Endothelial cell (in vitro differentiated cells): ENCODE results near the gene NTM. TPM values are rescaled to one million over a fixed set of nuclear protein-coding genes. Genes with fewer than 3 reads are reported as not detected.
"Not testable (repeated sequence)": the region's sequence is repeated elsewhere in the genome, so short reads cannot be mapped to it uniquely, and the experiment has no call there.

Experiments used
- DNase-seq: peaks from one replicate; pipeline ENCODE4 v3.0.0; 2021; ENCODE audit warnings: low spot score
- H3K27ac Mint-ChIP-seq: one replicate; pipeline ENCODE4 v1.8.0; 2021; ENCODE audit warnings: mixed read lengths, inconsistent platforms; ENCODE audit not compliant: unreplicated experiment
- H3K27me3 Mint-ChIP-seq: one replicate; pipeline ENCODE4 v1.8.0; 2021; ENCODE audit warnings: mild to moderate bottlenecking, moderate library complexity, mixed read lengths, inconsistent platforms; ENCODE audit not compliant: unreplicated experiment
- H3K36me3 Mint-ChIP-seq: one replicate; pipeline ENCODE4 v1.8.0; 2021; ENCODE audit warnings: mild to moderate bottlenecking, low read depth, mixed read lengths, inconsistent platforms; ENCODE audit not compliant: unreplicated experiment
- H3K4me1 Mint-ChIP-seq: one replicate; pipeline ENCODE4 v1.8.0; 2021; ENCODE audit warnings: mild to moderate bottlenecking, mixed read lengths, inconsistent platforms; ENCODE audit not compliant: unreplicated experiment
- H3K4me3 Mint-ChIP-seq: one replicate; pipeline ENCODE4 v1.8.0; 2021; ENCODE audit warnings: mild to moderate bottlenecking, mixed read lengths, inconsistent platforms; ENCODE audit not compliant: unreplicated experiment
- H3K9me3 Mint-ChIP-seq: one replicate; pipeline ENCODE4 v1.8.0; 2021; ENCODE audit warnings: mixed read lengths, inconsistent platforms; ENCODE audit not compliant: unreplicated experiment
- total RNA-seq: library from RNA; stranded (reverse); fragmentation: NEBNext Ultra II Directional; extraction: Animal tissue kit (Norgen Biotek cat#: 25700); gene quantifications from one replicate; pipeline ENCODE4 v1.2.1, GENCODE V29; 2021; ENCODE audit not compliant: unreplicated experiment
- TF ChIP-seq, protein P1 (sequence below): fragments of 200-600 bp; sonication (generic); IDR thresholded peaks from one replicate; pipeline ENCODE4 v1.5.0; 2021; ENCODE audit warnings: antibody characterized with exemption; ENCODE audit not compliant: unreplicated experiment

Gene NTM
- total RNA-seq, 1 donor from 2014 or later, result 3.6 TPM

DNA sequence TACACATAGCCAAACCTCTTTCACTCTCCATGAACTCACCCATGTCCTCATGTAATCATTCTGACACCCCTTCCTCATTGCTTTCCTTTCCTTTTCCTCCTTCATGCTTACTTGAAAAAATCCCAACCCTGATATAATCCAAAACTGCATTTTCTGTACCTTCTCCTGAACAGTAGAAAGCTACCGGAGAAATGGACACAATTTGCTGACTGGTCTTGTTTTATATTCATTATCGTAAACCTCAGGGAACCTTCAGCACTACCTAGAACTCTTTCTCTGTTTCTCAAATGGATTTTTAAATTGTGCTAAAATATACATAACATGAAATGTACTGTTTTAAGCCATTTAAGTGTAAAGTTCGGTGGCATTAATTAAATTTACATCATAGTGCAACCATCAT is 996.9 kb downstream of the NTM start:
- Mint-ChIP-seq H3K4me3 (no peak overlapping the region), H3K36me3 (no peaks in the 10 kb centered on the region)

DNA sequence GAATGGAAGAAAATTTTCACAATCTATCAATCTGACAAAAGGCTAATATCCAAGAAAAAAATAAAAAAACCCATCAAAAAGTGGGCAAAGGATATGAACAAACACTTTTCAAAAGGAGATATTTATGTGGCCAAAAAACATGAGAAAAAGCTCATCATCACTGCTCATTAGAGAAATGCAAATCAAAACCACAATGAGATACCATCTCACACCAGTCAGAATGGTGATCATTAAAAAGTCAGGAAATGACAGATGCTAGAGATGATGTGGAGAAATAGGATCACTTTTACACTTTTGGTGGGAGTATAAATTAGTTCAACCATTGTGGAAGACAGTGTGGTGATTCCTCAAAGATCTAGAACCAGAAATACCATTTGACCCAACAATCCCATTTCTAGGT is 999.7 kb downstream of the NTM start:
- H3K36me3 Mint-ChIP-seq, H3K4me1 Mint-ChIP-seq, H3K4me3 Mint-ChIP-seq, H3K9me3 Mint-ChIP-seq, H3K27me3 Mint-ChIP-seq, H3K27ac Mint-ChIP-seq, DNase-seq: not testable (repeated sequence)

More for the DNA sequence above, 996.9 kb downstream of the NTM start:
- Mint-ChIP-seq H3K27ac (no peak overlapping the region), H3K9me3 (no peaks in the 10 kb centered on the region), H3K4me1 (peaks cover 6% of the 10 kb centered on the region), H3K27me3 (no peaks in the 10 kb centered on the region)
- no peak for DNase-seq
- TF ChIP-seq, protein P1, sequence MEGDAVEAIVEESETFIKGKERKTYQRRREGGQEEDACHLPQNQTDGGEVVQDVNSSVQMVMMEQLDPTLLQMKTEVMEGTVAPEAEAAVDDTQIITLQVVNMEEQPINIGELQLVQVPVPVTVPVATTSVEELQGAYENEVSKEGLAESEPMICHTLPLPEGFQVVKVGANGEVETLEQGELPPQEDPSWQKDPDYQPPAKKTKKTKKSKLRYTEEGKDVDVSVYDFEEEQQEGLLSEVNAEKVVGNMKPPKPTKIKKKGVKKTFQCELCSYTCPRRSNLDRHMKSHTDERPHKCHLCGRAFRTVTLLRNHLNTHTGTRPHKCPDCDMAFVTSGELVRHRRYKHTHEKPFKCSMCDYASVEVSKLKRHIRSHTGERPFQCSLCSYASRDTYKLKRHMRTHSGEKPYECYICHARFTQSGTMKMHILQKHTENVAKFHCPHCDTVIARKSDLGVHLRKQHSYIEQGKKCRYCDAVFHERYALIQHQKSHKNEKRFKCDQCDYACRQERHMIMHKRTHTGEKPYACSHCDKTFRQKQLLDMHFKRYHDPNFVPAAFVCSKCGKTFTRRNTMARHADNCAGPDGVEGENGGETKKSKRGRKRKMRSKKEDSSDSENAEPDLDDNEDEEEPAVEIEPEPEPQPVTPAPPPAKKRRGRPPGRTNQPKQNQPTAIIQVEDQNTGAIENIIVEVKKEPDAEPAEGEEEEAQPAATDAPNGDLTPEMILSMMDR, result no peak

DNA sequence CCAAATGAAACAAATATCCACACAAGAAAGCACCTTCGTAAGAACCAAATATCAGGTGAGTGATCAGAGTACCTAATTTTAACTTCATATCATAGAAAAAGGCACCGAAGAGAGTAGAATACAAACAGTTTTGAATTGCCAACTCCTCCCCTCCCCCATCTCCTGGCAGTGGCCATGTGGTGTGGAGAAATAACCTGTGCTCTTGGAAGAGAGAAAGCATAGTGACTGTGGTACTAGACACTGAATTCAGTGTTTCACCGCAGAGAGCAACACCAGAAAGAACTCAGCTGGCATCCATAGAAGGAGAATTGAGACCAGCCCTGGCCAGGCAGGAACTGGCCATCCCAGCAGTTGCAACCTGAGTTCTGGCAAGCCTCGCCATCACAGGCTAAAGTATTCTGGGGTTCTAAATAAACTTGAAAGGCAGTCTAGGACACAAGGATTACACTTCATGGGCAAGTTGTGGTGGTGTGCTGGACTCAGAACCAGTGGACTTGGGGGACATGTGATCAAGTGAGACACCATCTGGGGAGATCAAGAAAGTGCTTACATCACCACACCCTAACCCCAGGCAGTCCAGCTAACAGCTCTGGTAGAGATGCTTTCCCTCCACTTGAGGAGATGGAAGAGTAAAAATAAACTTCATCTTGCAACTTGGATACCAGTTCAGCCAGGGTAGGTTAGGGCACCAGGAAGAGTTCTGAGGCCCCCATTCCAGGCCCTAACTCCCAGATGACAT is 1003.2 kb downstream of the NTM start:
- TF ChIP-seq, protein P1, result no peak
- Mint-ChIP-seq H3K4me3 (no peak overlapping the region), H3K27me3 (no peaks in the 10 kb centered on the region)

DNA sequence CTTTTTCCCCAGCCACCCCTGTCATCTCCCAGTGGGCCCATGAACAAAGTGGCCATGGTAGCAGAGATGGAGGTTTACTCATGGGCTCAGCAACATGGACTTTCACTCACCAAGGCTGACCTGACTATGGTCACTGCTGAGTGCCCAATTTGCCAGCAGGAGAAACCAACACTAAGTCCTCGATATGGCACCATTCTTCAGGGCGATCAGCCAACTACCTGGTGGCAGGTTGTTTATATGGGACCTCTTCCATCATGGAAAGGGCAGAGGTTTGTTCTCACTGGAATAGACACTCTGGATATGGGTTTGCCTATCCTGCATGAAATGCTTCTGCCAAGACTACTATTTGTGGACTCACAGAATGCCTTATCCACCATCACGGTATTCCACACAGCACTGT is 1009.1 kb downstream of the NTM start:
- Mint-ChIP-seq H3K27ac (no peak overlapping the region), H3K4me3 (no peak overlapping the region), H3K9me3 (peaks cover 5% of the 10 kb centered on the region), H3K27me3 (no peaks in the 10 kb centered on the region), H3K4me1 (no peaks in the 10 kb centered on the region), H3K36me3 (peaks cover 4% of the 10 kb centered on the region)
- no peak for DNase-seq
- TF ChIP-seq, protein P1, result no peak

More for the DNA sequence above, 1003.2 kb downstream of the NTM start:
- no peak for DNase-seq
- H3K36me3 Mint-ChIP-seq, result no peaks in the 10 kb centered on the region
- H3K4me1 Mint-ChIP-seq, result peaks cover 6% of the 10 kb centered on the region
- no peaks in the 10 kb centered on the region for H3K9me3 Mint-ChIP-seq
- H3K27ac Mint-ChIP-seq, result no peak overlapping the region
